GM12872 (cell line): ENCODE data around the gene RALGPS1.

Experiments
- TF ChIP-seq, protein P1 (sequence below): IDR thresholded peaks from 3 replicates; pipeline ENCODE4 v1.5.1; 2011; ENCODE audit warnings: low read depth, mild to moderate bottlenecking, low read length, moderate library complexity; ENCODE audit not compliant: insufficient read depth

Gene RALGPS1

DNA sequence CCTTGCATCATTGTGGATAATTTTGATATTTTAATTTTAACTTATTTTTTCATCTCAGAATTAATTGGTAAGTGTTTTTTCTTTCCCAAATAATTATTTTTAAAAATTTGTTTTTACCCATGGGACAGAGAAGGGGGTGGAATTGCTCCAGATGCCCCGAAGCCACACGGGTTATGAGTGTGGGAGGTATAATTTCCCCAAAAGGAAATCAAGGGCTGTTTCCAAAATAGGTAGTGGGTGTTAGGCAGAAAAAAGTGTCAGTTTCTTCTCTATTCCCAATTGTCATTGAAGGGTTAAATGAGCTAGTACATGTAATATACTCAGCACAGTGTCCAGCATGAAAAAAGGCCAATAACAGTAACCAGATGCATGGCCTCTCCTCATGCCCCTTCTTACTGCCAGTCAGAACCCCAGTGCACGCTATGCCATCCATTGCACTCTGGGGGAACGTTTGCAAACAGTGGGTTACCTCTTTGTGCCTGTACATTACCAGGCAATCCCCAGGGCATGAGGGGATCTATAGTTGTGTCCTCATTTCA is 244.3 kb downstream of the RALGPS1 start:
- TF ChIP-seq, protein P1, sequence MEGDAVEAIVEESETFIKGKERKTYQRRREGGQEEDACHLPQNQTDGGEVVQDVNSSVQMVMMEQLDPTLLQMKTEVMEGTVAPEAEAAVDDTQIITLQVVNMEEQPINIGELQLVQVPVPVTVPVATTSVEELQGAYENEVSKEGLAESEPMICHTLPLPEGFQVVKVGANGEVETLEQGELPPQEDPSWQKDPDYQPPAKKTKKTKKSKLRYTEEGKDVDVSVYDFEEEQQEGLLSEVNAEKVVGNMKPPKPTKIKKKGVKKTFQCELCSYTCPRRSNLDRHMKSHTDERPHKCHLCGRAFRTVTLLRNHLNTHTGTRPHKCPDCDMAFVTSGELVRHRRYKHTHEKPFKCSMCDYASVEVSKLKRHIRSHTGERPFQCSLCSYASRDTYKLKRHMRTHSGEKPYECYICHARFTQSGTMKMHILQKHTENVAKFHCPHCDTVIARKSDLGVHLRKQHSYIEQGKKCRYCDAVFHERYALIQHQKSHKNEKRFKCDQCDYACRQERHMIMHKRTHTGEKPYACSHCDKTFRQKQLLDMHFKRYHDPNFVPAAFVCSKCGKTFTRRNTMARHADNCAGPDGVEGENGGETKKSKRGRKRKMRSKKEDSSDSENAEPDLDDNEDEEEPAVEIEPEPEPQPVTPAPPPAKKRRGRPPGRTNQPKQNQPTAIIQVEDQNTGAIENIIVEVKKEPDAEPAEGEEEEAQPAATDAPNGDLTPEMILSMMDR, result no peak

DNA sequence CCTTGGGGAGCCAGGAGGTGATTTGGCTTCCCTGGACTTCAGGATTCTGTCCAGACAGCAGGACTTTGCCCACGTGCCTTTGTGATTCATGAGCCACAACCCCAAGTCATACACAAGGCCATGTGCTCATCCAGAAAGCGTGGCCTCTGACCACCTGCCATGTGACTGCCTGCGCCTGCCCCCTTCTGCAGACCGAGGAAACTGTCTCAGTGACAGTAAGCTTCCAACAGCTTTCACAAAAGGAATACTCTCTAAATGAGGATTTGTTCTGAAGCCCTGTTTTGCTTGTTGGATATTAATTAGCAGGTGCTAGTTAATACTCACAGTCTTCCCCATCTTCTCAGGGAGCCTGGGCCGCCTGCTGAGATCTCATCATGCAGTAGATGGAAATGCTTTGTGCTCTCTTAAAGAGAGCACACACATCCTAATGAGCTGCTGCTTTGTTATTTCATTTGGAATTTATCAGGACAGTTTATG is 244.8 kb downstream of the RALGPS1 start:
- TF ChIP-seq, protein P1, result no peak

DNA sequence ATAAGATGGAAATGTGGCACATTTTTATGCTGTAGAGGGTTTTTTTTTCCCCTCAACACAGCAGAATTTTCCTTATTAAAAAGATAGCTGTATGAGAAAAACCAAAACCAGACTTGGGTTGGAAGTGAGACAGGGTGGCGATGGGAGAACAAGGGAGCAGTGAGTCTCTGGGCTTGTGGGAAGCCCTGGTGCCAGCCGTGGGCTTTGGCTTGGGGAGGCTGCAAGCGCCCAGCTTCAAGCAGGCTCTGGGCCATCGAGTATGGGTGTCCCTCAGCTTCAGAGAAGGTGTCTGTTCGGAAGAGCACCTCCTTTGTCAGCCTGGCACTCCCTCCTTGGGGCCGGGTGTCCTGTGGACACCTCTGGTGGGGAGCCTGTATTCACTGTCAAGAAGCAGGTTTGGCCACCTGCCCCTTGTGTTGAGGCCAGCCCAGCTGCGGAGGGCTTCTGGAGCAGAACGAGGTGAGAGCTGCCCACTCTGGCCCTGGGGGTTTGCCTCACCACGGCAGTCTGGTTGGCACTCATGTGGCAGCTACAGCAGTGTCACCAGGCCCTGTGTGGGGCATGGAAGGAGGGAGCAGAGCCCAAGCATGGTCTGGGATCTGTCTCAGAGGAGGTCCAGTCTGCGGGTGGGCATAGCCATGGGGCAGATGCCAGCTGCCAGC is 245.5 kb downstream of the RALGPS1 start:
- TF ChIP-seq, protein P1, result no peak

DNA sequence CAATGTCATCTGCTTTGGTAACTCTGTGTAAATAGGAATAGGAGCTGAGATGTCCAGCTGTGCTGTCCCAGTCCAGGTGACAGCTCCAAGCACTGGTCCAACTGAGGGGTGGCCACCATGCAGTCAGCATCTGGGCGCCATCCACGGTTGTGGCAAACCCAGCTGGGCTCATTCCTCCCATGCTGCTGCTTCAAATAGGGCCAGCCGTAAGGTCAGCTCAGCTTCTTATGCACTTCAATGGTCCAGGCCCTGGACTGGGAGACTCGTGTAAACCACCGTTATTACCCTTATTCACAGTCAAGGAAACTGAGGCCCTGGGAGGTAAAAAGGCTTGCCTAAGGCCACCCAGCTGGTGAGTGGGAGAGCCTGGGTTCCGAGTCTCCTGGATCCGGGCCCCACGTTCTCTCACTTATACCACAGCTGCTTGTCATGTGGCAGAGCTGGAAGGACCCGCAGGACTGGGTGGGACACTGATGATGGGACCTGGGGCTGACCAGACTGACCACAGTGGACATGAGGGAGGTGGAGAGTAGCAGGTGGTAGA is 246.6 kb downstream of the RALGPS1 start:
- TF ChIP-seq, protein P1, result no peak

DNA sequence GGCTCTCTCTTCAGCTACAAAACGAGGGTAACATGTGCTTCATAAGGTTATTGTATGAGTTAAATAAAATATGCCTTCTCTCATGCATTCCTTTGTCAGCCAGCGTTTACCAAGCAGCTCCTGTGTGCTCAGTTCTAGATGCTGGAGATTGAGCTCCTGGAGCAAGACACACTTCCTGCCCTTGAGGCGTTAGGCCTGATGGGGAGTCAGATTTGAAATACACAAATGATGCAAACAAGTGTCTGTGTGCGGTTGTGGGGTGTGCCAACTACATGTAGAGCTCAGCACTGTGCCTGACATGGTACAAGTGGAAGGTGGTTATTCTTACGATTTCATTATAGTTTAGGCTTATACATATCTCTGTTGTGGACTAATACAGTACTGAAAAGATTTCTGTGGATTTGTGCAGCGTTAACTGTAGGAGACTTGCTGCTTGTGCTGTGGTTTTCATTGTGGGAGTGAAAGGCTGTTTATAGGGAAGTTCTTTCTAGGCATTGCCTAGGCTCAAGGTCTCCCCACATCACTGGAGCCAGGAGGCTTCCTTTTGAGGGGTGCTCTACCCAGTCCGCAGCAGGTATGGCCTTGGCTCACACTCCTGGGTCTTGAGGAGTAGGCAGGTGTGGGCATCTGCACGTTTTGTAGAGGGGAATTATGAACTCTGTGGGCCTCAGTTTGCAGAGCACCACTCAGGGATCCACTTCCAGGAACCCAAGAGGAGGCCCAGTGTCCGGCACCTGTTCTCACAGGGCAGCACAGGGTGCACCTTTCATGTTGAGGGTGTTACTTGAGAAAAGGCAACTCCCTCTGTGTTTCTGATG is 247.7 kb downstream of the RALGPS1 start:
- TF ChIP-seq, protein P1, result no peak

DNA sequence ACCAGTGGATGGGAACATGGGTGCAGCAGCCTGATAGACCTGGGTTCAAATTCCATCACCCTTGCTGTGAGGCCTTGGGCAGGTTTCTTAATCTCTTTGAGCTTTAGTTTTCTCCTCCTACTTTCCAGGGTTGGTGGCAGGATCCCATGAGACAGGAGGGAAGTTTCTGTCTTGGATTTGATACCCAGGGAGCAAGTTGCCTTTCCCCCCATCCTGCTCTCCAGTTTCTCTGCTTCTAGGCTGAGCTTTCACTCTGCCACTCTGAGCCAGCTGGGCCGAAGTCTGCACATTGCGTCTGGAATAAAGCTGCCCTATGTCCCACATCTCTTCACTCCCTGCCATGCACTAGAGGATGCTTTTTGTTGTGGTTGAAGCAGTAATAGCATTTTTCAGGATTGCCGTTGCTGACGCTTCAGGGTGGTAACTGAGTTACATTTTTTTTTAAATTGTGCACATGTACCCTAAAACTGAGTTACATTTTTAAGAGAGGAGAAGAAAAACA is 248.3 kb downstream of the RALGPS1 start:
- TF ChIP-seq, protein P1, result no peak

DNA sequence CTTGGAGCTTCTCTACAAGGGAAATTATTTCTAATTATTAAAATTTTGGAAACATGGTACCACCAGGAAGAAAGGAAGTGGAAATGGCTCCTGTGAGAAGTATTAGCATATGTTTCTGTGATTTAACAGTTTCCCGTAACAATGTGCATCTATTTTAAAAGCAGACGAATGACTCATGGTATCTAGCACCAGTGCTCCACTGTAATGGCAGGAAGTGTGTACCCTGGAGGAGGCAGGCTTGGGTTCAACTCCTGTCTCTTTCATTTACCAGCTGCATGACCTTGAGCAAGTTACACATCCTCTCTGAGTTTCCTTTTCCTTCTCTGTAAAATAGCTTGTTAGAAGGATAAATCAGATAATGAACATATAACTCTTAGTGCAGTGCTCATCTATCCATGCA is 248.8 kb downstream of the RALGPS1 start:
- TF ChIP-seq, protein P1, result no peak
